GM19025 (cell line): Measurements from ENCODE around the gene TRAPPC13.
"Not testable (repeated sequence)": the region's sequence is repeated elsewhere in the genome, so short reads cannot be mapped to it uniquely, and the experiment has no call there.

Experiments
- ATAC-seq: cut with Tn5 transposase; IDR thresholded peaks from one replicate; pipeline ENCODE4 v1.9.1; 2021; ENCODE audit warnings: mild to moderate bottlenecking, low read depth, moderate library complexity; ENCODE audit not compliant: unreplicated experiment

The TRAPPC13 gene, protein sequence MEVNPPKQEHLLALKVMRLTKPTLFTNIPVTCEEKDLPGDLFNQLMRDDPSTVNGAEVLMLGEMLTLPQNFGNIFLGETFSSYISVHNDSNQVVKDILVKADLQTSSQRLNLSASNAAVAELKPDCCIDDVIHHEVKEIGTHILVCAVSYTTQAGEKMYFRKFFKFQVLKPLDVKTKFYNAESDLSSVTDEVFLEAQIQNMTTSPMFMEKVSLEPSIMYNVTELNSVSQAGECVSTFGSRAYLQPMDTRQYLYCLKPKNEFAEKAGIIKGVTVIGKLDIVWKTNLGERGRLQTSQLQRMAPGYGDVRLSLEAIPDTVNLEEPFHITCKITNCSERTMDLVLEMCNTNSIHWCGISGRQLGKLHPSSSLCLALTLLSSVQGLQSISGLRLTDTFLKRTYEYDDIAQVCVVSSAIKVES

DNA sequence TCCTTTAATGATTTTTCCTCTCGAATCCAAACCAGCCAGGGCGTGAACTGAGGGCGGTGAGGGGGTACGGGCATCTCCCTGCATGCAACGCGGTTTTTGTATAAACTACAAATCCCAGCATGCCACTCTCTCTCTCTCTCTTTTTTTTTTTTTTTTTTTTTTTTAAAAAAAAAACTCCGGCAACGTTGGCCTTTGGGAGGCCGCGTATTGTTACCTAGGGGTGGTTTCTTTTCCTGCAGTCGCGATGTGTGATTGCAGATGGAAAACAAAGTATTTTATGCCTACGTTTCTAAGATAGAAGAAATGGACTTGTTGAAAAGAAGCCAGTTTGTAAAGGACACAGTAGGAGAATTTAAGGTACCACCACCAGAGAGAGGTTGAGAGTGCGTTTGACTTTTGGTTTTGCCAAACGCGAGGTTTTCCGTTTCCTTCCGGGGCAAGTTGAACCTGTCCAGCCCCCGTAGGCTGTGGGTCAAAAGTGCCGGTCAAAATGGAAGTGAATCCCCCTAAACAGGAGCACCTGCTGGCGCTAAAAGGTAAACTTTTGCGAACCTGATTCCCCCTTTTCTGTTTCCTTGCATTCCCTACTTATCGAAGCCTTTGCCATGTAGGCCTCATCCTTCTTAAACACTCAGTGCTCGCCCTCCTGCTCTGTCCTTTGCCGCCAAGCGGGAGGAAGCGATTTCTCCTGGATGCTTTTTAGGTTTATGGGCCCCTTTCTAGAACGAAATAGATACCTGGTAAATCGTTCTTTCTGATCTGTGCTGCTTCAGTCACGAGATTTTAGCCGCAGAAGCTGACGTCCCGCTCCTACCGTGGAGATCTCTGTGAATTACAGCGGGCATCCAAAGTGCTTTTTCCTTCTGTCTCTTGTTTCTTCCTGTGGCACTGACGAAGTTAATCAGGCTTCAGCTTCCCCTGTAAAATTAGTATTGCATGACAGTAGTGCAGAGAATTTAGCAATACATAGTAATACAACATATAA, at the start of gene TRAPPC13, which contains the start of gene SHLD3:
TRAPPC13 (plus strand) TSS at position 457 of the 985 bp plus-strand sequence; CDS start at position 491, 34 bp downstream.
SHLD3 (plus strand) TSS at position 457 of the 985 bp plus-strand sequence. CDS start 4,561 bp downstream, outside the sequence.
- ATAC-seq = peak; percentile 68

DNA sequence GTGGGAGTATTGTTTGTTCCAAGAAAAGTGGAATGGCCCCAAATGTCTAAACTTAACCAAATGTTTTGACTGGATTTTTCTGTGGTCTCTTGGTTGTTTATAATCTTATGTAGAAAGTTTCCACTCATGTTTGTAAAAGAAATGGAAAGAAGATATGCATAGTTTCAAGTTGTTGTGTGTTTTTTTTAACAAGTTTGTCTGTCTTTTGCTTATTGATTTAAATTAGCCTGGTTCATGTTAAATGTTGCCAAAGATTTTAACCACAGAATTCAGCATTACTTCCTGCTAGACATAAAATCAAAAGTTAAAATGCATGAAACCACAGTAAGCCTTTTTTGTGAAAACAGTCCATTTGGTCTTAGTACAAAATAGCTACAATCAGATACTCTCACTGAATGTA, 47.7 kb upstream of the TRAPPC13 start:
- ATAC-seq = no peak

DNA sequence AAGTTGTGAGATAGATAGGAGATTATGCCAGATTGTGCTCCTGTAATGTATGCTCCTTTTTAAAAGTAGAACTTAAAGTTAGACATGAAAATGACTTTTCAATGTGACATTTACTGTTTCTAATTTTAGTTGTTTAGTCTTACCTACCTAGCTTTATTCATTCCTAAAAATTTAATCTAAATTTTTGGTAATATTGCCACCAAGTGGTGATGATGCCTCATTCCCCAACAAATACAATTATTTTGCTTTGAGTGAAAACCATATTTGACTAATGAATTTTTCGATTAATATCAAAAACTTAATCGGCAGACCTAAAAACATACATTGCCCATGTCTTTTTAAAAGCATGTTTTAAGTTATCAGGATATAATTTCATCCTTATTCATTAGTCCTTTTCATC, 36.1 kb upstream of the TRAPPC13 start:
- no peak for ATAC-seq

DNA sequence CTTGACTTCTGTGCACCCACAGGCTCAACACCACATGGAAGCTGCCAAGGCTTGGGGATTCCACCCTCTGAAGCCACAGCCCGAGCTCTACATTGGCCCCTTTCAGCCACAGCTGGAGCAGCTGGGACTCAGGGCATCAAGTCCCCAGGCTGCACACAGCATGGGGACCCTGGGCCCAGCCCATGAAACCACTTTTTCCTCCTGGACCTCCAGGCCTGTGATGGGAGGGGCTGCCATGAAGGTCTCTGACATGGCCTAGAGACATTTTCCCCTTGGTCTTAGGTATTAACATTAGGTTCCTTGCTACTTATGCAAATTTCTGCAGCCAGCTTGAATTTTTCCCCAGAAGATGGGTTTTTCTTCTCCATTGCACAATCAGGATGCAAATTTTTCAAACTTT, 23.1 kb upstream of the TRAPPC13 start:
- not testable (repeated sequence) for ATAC-seq

DNA sequence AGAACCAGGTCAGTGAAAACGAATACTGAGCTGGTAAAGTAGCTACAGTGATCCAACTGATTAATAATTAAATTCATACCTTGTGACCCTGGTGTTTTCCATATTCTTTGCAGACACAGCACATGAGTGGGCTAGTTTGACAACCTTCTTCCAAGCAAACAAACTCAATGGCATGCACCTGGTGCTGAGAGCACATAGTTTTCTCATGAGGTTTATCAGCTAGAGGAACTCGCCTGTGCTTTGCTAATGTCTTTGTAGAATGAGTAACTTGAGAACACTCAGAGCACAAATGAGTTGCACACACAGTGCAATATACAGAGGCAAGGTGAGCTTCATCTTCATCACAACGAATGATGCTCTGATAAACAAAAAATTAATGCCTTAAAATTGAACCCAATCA, 13.3 kb upstream of the TRAPPC13 start:
- no peak for ATAC-seq

DNA sequence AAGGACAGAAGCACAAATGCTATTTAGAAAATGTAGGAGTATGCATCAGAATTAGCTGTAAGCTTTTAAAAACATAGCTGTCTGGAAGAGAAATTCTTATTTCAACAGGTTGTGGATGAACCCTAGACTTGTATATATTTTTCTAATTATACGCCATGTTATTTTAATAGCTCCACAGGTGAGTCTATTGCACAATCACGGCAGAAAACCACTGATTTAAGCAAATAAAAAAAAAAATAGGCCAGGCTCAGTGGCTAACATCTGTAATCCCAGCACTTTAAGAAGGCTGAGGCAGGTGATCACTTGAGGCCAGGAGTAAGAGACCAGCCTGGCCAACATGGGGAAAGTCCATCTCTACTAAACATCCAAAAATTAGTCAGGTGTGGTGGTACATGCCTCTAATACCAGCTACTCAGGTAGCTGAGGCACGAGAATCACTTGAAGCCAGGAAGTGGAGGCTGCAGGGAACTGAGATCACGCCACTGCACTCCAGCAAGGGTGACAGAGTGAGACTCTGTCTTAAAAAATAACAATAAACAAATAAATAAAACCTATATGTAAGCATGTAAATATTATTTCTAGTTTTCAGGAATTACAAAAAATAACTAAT, 12.4 kb upstream of the TRAPPC13 start:
- ATAC-seq = no peak

DNA sequence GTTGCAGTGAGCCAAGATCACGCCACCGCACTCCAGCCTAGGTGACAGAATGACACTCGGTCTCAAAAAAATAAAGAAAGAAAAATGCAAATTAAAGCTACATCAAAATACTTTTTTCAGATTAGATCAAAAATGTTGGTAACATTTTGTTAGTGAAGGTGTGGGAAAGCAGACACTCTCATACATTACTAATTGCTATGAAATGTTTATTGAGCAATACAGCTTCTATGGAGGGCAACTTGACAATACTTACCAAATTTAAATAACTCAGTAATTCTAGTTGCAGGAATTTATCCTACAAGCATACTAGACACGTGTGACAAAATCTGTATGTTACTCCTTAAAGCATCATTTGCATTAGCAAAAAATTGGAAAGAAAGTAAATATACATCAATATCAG, 4.8 kb upstream of the TRAPPC13 start:
- no peak for ATAC-seq

DNA sequence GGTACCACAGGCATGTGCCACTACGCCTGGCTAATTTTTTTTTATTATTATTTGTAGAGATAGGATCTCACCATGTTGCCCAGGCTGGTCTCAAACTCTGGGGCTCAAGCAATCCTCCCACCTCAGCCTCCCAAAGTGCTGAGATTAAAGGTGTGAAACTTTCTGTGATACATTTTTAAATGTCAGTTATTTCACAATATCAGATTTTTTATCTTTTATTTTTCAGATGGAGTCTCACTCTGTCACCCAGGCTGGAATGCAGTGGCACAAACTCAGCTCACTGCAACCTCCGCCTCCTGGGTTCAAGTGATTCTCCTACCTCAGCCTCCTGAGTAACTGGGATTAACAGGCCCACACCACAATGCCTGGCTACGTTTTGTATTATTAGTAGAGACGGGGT, 2.9 kb upstream of the TRAPPC13 start:
- ATAC-seq = not testable (repeated sequence)

DNA sequence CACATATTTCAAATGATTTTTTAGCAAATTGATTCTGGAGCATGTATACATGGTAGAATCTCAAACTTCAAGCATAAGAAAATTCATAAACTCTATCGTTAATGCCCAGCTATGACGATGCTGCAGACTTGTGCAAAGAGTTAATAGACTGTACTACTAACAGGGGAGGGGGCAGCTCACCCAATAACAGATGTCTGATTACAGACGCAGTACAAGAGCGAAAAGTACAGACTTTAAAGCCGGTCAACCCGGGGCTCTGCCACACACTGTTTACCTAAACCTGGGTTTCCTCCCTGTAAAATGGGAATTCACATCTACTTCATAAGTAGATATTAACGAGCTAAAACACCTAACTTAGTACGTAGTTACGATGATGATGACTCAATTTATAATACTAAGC, 1.3 kb upstream of the TRAPPC13 start:
- no peak for ATAC-seq

DNA sequence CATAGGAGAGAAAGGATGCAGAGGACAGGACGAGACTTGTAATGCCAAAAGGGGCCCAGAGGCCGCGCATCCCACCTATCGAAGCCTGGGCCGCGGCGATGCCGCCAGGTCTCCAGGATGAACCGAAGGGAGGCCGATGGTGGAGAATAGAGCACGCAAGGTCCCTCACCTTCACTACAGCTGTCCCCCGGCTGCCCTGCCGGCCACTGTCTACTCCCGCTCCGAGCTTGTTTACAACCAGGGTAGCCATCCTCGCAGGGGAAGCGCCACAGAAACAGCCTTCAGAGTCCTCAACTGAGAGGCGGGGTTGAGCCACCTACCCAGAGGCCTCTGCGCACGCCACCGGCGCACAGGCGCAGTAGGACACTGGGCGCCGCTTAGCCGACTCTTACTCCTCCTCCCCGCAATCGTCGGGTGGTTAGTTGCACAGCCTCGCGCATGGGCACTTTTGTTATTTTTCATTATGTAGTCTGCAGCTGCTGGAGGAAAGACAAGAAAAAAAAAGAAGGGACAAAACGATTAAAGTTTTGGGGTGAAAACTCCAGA, 729 bp upstream of the TRAPPC13 start, which contains the start of gene TRIM23:
TRIM23 (minus strand) TSS at position 309 of the 546 bp plus-strand sequence; CDS start at position 250, 59 bp downstream.
- ATAC-seq = peak; percentile 95

DNA sequence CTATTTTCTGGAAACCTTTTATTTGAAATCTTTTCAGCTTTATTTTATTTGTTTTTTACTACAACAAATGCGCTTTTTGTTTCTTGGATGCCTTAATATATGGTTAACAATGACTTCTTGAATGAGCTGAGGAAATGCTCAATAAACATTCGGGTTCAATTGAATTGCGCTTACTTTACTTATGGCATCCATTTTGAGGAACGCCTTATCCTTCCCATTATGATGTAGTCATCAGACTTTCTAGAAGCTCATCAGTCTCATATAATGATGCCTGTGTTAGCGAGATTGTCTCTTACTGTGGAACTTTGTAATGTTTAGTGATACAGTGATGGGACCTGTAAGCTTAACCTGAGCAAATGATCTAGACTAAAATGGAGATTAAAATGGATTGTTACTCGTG, 916 bp downstream of the TRAPPC13 start:
- ATAC-seq = no peak

DNA sequence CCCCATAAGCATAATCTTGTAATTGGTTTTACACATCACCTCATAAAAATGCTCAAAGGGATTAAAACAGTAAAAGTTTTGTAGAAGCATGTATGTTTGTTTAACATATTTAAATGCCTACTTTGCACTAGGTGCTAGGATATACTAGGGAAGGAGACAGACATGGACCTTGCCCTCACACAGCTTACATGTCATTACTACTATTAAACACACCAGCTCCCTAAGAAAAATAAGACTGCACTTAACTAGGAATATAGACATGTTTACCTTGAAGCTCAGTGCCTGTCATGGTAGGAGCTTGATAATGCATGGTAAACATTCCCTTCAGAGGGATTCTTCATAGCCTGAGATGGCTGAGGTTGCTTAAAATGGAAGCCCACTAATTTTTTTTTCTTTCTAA, 6.2 kb downstream of the TRAPPC13 start:
- no peak for ATAC-seq

DNA sequence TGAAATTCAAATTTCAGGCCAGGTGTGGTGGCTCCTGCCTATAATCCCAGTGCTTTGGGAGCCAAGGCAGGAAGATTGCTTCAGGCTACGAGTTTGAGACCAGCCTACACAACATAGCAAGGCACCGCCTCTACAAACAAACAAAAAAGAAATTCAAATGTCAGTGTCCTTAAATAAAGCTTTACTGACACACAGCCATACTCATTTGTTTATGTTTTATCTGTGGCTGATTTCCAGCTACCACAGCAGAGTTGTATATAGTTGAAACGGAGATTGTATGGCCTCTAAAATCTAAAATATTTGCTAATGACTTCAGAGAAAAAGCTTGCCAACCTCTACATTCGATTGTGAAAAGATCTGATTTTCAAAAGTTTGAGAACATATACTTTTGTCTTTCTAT, 15.4 kb downstream of the TRAPPC13 start:
- no peak for ATAC-seq

DNA sequence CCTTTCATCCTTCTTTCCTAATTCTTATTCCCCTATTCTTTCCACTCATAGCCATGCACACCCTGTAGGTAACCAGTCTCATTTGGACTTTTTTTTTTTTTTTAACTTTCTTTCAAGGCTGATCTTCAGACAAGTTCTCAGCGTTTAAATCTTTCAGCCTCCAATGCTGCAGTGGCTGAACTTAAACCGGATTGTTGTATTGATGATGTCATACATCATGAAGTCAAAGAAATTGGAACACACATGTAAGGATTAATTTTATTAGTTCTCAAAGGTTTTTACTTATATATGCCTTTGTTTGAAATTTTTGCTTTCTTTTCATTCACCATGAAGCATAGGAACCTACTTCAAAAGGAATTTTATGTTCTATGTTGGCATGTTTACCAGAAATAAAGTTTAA, 22.1 kb downstream of the TRAPPC13 start:
- ATAC-seq = no peak

DNA sequence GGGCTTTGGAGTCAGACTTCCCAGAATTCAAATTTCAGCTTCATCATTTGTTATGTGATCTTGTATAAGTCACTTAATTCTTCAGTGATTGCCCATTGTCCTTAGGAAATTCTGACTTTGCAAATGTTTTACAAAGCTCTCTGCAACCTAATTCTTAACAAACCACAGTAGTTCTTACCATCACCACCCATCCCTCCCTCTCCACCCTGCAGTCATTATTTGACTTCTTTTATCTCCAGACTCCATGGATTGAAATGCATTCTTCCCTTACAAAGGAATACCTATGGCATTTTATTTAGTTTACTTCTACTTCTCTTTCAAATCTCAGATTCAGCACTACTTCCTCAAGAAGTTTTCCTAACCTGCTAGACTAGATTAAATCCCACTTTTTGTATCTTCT, 23.1 kb downstream of the TRAPPC13 start:
- ATAC-seq = no peak

DNA sequence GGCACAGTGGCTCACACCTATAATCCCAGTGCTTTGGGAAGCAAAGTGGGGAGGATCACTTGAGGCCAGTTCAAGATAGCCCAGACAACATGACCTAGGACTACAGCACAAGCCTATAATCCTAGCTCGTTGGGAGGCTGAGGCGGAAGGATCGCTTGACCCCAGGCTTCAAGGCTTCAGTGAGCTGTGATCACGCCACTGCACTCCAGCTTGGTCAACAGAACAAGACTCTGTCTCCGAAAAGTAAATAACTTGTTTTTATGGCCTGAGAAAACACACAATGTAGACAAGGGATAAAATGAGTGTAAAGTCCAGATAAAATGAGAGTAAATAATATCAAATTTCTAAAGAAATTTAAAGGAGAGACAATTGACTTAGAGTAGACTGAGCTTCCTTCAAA, 26.3 kb downstream of the TRAPPC13 start:
- no peak for ATAC-seq

DNA sequence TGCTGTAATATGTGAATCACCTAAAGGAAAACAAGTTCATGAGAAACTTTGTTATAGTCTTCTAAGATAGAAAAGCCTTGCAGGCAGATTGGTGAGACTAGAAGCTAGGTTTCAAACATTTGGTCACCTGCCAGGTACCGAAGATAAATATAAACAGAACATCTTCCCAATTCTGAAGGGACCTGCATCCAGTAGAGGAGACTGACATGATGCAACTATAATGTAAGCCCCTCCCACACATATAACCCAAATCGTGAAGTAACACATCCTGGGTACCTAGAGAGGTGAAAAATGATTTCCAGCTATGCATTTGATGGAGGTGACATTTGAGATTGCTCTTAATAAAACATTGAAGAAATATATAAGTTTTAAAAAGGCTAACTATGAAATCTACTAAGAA, 29.9 kb downstream of the TRAPPC13 start:
- ATAC-seq = no peak

DNA sequence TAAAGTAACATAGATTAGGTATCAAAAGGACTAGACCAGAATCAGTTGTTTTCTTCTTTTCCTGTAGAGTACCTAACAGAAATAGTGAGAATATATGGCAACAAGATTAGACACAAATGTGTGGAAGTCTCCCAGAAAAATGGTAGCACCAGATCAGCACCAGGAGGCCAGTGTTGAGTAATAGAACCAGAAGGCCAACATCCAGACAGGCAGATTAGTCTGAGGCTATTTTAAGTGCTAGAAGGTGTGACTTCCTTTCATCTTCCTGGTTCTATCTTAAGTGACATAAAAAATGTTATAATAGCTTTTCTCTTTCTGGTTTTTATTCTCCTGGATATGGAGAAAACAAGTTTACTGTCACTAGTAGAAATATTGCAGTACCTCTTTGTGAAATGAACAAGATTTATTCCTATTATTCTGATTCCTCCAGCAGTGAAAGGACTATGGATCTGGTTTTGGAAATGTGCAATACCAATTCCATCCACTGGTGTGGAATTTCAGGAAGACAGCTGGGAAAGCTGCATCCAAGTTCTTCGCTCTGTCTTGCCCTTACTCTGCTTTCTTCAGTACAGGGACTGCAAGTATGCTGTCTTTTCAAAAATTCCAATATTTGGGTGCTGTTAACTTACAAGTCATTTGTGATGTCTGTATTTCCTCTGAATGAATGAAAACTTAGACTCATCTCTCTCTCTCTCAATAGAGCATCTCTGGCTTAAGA, 39.1 kb downstream of the TRAPPC13 start:
- ATAC-seq = no peak

DNA sequence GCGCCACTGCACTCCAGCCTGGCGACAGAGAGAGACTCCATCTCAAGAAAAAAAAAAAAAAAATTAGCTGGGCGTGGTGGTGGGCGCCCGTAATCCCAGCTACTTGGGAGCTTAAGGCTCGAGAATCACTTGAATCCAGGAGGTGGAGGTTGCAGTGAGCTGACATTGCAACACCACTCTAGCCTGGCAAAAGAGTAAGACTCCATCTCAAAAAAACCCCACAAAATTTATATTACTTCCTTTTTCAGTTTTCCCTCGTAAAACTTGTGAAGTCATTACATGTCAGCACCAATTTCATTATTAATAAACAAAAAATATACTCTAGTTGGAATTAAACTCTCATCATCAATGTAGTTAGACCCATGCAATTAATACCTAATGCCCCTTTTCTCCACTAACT, 43.9 kb downstream of the TRAPPC13 start:
- no peak for ATAC-seq

DNA sequence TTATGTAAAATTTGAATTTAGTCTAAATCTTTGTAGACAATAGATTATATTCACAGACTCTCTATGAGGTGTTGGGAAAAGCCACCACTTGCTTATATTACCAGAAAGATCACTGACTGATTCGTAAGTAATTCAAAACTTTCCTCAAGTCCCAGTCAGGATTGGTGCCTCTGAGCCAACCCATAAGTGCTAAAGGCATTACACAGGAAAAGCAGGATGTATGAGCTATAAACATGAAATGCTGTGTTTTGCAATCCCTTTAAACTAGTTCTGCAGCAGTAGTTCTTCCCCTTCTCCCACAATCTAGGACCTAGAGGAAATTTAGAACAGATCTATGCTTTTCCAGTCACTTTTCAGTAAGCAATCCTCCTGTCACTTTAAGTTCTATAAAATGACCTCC, 48.0 kb downstream of the TRAPPC13 start:
- ATAC-seq = no peak
